ENCODE results near the gene NAV1. TPM values are rescaled to one million over a fixed set of nuclear protein-coding genes. Genes with fewer than 3 reads are reported as not detected.

The NAV1 gene
- total and polyA plus RNA-seq, 4 donors, result 1.1 to 2.0 (median 1.3) TPM

GRCh38 chr1:201507360-201507675 lies 31.6 kb upstream of the NAV1 start:
- H3K36me3 ChIP-seq (ENCODE audit: control insufficient read depth in 4 of 4, insufficient read depth in 3 of 4, low read depth in 1 of 4, low read length in 3 of 4), result no peaks in the 10 kb centered on the region
- no peak for DNase-seq (ENCODE audit: low spot score)
- no peaks in the 10 kb centered on the region for H3K27me3 ChIP-seq (ENCODE audit: control insufficient read depth in 4 of 4, insufficient read depth in 4 of 4, low read length in 3 of 4)
- no peaks in the 10 kb centered on the region for H3K9me3 ChIP-seq (ENCODE audit: control insufficient read depth in 4 of 4, low read length in 3 of 4)
- peak overlapping the region; percentile 56 to 96 (median 87) for H3K4me3 ChIP-seq (ENCODE audit: low read depth in 1 of 3, low read length in 3 of 3)
- H3K9ac ChIP-seq (ENCODE audit: low read depth in 1 of 2, low read length in 2 of 2), result peak overlapping the region in 1 of 2 donors; percentile 45
- WGBS, result 13% methylated on average over 11 of the region's 11 CpGs
- H3K4me1 ChIP-seq (ENCODE audit: control insufficient read depth in 4 of 4, insufficient read depth in 4 of 4, low read length in 3 of 4), result peaks cover 21 to 63% (median 56%) of the 10 kb centered on the region in 4 donors
- H3K27ac ChIP-seq (ENCODE audit: low read depth in 1 of 2, low read length in 2 of 2), result peak overlapping the region; percentile 93 to 97
- TF ChIP-seq RXRA (IDR thresholded peaks at IDR 0.05), result no peak
- peak; percentile 39 for TF ChIP-seq NR2F2 (IDR thresholded peaks at IDR 0.05)
- TF ChIP-seq, protein P1, sequence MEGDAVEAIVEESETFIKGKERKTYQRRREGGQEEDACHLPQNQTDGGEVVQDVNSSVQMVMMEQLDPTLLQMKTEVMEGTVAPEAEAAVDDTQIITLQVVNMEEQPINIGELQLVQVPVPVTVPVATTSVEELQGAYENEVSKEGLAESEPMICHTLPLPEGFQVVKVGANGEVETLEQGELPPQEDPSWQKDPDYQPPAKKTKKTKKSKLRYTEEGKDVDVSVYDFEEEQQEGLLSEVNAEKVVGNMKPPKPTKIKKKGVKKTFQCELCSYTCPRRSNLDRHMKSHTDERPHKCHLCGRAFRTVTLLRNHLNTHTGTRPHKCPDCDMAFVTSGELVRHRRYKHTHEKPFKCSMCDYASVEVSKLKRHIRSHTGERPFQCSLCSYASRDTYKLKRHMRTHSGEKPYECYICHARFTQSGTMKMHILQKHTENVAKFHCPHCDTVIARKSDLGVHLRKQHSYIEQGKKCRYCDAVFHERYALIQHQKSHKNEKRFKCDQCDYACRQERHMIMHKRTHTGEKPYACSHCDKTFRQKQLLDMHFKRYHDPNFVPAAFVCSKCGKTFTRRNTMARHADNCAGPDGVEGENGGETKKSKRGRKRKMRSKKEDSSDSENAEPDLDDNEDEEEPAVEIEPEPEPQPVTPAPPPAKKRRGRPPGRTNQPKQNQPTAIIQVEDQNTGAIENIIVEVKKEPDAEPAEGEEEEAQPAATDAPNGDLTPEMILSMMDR (IDR thresholded peaks at IDR 0.05; ENCODE audit: low read depth, low read length, missing input control), result no peak
- no peak for TF ChIP-seq GABPA (IDR thresholded peaks at IDR 0.05 in 1 of 2, conservative IDR thresholded peaks at IDR 0.05 in 1 of 2)
- no peak for TF ChIP-seq HNF4A (conservative IDR thresholded peaks at IDR 0.05)
- no peak for TF ChIP-seq YY1 (IDR thresholded peaks at IDR 0.05)

GRCh38 chr1:201508809-201509208 lies 30.1 kb upstream of the NAV1 start:
- Histone ChIP-seq H3K9me3 (ENCODE audit: control insufficient read depth in 4 of 4, low read length in 3 of 4) (no peaks in the 10 kb centered on the region), H3K4me1 (ENCODE audit: control insufficient read depth in 4 of 4, insufficient read depth in 4 of 4, low read length in 3 of 4) (peaks cover 20 to 57% (median 50%) of the 10 kb centered on the region in 4 donors), H3K27me3 (ENCODE audit: control insufficient read depth in 4 of 4, insufficient read depth in 4 of 4, low read length in 3 of 4) (no peaks in the 10 kb centered on the region), H3K4me3 (ENCODE audit: low read depth in 1 of 3, low read length in 3 of 3) (no peak overlapping the region), H3K36me3 (ENCODE audit: control insufficient read depth in 4 of 4, insufficient read depth in 3 of 4, low read depth in 1 of 4, low read length in 3 of 4) (no peaks in the 10 kb centered on the region), H3K27ac (ENCODE audit: low read depth in 1 of 2, low read length in 2 of 2) (no peak overlapping the region), H3K9ac (ENCODE audit: low read depth in 1 of 2, low read length in 2 of 2) (no peak overlapping the region)
- 90% methylated on average over 2 of the region's 2 CpGs for WGBS
- TF ChIP-seq ATF3 (IDR thresholded peaks at IDR 0.05) (no peak), HNF4G (IDR thresholded peaks at IDR 0.05) (no peak), SP1 (IDR thresholded peaks at IDR 0.05) (no peak), HNF4A (conservative IDR thresholded peaks at IDR 0.05) (no peak), JUND (IDR thresholded peaks at IDR 0.05) (no peak), EGR1 (IDR thresholded peaks at IDR 0.05; ENCODE audit: low read depth in 2 of 2) (no peak), RXRA (IDR thresholded peaks at IDR 0.05) (no peak), TAF1 (conservative IDR thresholded peaks at IDR 0.05) (no peak), GABPA (IDR thresholded peaks at IDR 0.05 in 1 of 2, conservative IDR thresholded peaks at IDR 0.05 in 1 of 2) (no peak), YY1 (IDR thresholded peaks at IDR 0.05) (no peak), FOXA2 (IDR thresholded peaks at IDR 0.05) (no peak), NR2F2 (IDR thresholded peaks at IDR 0.05) (no peak), FOXA1 (IDR thresholded peaks at IDR 0.05) (no peak), RAD21 (IDR thresholded peaks at IDR 0.05) (no peak)
- TF ChIP-seq, protein P1 (IDR thresholded peaks at IDR 0.05; ENCODE audit: low read depth, low read length, missing input control), result no peak
- TF ChIP-seq, protein P2, sequence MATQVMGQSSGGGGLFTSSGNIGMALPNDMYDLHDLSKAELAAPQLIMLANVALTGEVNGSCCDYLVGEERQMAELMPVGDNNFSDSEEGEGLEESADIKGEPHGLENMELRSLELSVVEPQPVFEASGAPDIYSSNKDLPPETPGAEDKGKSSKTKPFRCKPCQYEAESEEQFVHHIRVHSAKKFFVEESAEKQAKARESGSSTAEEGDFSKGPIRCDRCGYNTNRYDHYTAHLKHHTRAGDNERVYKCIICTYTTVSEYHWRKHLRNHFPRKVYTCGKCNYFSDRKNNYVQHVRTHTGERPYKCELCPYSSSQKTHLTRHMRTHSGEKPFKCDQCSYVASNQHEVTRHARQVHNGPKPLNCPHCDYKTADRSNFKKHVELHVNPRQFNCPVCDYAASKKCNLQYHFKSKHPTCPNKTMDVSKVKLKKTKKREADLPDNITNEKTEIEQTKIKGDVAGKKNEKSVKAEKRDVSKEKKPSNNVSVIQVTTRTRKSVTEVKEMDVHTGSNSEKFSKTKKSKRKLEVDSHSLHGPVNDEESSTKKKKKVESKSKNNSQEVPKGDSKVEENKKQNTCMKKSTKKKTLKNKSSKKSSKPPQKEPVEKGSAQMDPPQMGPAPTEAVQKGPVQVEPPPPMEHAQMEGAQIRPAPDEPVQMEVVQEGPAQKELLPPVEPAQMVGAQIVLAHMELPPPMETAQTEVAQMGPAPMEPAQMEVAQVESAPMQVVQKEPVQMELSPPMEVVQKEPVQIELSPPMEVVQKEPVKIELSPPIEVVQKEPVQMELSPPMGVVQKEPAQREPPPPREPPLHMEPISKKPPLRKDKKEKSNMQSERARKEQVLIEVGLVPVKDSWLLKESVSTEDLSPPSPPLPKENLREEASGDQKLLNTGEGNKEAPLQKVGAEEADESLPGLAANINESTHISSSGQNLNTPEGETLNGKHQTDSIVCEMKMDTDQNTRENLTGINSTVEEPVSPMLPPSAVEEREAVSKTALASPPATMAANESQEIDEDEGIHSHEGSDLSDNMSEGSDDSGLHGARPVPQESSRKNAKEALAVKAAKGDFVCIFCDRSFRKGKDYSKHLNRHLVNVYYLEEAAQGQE (IDR thresholded peaks at IDR 0.05), result no peak
- TF ChIP-seq, protein P3, sequence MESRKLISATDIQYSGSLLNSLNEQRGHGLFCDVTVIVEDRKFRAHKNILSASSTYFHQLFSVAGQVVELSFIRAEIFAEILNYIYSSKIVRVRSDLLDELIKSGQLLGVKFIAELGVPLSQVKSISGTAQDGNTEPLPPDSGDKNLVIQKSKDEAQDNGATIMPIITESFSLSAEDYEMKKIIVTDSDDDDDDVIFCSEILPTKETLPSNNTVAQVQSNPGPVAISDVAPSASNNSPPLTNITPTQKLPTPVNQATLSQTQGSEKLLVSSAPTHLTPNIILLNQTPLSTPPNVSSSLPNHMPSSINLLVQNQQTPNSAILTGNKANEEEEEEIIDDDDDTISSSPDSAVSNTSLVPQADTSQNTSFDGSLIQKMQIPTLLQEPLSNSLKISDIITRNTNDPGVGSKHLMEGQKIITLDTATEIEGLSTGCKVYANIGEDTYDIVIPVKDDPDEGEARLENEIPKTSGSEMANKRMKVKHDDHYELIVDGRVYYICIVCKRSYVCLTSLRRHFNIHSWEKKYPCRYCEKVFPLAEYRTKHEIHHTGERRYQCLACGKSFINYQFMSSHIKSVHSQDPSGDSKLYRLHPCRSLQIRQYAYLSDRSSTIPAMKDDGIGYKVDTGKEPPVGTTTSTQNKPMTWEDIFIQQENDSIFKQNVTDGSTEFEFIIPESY (IDR thresholded peaks at IDR 0.05), result no peak
- TF ChIP-seq, protein P4, sequence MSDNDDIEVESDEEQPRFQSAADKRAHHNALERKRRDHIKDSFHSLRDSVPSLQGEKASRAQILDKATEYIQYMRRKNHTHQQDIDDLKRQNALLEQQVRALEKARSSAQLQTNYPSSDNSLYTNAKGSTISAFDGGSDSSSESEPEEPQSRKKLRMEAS (IDR thresholded peaks at IDR 0.05), result no peak
- no peak for DNase-seq (ENCODE audit: low spot score)
